HFF-Myc (cell line): ENCODE data around the gene DUS4L.
"Not testable (repeated sequence)": the region's sequence is repeated elsewhere in the genome, so short reads cannot be mapped to it uniquely, and the experiment has no call there.

ENCODE experiments used
- DNase-seq: peaks from one replicate; pipeline ENCODE4 v3.0.0-alpha.2; 2011; ENCODE audit warnings: low read depth; ENCODE audit errors: extremely low read depth
- H3K4me3 ChIP-seq: replicated peaks from 2 replicates; pipeline ENCODE4 v1.5.1; 2011; ENCODE audit warnings: low read depth, mild to moderate bottlenecking, control low read depth, low read length
- CTCF ChIP-seq: IDR thresholded peaks from 2 replicates; pipeline ENCODE4 v1.5.1; 2012; ENCODE audit warnings: mild to moderate bottlenecking, low read depth, low read length, control low read depth; ENCODE audit errors: missing control alignments

Gene DUS4L, protein sequence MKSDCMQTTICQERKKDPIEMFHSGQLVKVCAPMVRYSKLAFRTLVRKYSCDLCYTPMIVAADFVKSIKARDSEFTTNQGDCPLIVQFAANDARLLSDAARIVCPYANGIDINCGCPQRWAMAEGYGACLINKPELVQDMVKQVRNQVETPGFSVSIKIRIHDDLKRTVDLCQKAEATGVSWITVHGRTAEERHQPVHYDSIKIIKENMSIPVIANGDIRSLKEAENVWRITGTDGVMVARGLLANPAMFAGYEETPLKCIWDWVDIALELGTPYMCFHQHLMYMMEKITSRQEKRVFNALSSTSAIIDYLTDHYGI

DNA sequence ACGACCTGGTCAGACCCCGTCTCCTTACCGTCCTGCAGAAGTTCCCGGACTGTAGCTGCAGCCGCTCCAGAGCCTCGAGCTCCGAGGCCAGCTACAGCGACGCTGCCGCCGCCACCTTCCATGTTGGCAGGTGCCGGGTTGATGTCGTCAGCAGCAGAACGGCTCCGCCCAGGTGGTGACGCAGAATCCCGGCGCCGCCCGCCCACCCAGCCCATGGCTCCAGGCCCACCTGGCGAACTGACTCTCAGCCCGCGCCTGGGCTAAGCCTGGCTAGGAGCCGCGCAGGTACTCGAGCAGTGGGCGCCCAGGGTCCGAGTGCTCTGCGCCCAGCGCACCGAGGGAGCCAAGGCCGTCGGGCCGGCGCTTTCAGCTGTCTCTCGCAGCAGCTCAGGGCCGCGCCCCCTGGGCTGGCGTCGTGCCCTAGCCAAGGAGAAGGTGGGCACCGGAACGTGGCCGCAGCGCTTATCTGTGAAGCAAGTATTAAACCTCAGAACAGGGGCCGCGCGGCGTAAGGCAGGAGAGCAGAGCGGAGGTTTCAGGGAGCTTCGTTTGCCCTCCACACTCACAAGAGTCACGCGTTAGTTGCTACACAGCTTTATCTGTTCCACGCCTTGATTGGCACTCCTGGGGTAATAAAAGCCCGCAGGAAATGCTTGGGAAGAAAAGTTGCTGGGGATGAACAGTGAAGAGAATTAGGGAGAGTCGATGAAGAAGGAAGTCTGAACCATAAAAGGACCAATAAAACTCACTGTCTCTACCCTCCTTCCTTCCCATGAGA is at the start of gene DUS4L, which contains the start of gene COG5:
DUS4L (plus strand) TSS at position 197 of the 778 bp plus-strand sequence. CDS start 3,100 bp downstream, outside the sequence.
COG5 (minus strand) TSS at position 146 of the 778 bp plus-strand sequence; CDS start at position 122, 24 bp downstream.
- peak within 1 kb of the TSS; percentile 75 for H3K4me3 ChIP-seq
- no peak for TF ChIP-seq CTCF
- no peak for DNase-seq

- no peak for DNase-seq
- H3K4me3 ChIP-seq: no peak overlapping the region
- no peak for TF ChIP-seq CTCF
Measured at GRCh38 chr7:107526672-107527071, 37.1 kb upstream of the DUS4L start.

DNA sequence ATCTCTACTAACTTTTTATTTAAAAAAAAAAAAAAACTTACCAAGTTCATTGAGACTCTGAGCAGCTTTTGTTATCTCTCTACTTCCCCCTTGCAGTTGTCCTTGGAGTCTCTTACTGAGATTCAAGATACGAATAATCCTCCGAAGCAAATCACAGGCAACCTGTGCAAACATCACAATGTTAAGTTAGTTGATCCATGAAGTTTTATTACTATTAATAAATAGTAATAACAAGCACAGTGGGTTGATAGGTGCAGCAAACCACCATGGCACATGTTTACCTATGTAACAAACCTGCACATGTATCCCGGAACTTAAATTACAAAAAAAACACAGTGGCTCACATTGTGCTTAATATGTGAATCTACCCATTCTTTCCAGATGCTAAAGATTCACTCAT is 36.6 kb upstream of the DUS4L start:
- no peak overlapping the region for H3K4me3 ChIP-seq
- TF ChIP-seq CTCF: no peak
- no peak for DNase-seq

DNA sequence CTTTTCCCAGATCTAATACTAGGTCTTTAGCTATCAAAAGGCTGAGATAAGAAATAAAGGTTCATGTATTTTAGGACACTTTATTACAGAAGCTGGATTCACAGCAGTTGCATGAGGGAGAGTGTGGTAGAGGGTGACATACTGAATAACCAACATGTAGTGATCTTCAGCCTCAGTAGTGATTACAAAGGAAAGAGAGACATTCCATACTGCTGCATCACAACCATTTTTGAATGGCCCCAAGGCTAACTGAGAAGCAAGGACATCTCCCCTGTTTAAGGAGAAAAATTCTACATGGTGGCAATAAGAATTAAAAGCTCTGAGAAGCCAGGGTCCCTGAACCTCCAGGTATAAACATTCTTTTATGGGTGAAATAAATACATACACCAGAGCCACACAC is 35.3 kb upstream of the DUS4L start:
- no peak for TF ChIP-seq CTCF
- no peak overlapping the region for H3K4me3 ChIP-seq
- DNase-seq: no peak

DNA sequence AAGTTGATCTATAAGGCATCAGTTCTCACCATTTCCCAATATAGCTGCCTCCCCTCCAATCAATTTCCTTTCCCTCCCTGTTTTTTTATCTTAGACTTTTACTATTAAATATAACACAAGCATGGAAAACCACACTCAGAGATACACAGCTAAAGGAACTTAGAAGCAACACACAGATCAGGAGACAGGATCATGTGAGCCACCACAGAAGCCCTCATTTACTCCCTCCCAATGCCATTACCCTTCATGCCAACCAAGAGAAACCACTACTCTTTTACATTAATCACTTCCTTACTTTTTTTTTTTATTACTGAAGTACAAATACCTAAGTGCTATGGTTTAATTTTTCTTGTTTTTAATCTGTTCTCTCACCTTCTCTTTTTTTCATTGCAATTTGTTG is 33.0 kb upstream of the DUS4L start:
- H3K4me3 ChIP-seq: no peak overlapping the region
- no peak for TF ChIP-seq CTCF
- DNase-seq: no peak

GRCh38 chr7:107534139-107534538 is 29.6 kb upstream of the DUS4L start:
- H3K4me3 ChIP-seq: no peak overlapping the region
- no peak for TF ChIP-seq CTCF
- no peak for DNase-seq

DNA sequence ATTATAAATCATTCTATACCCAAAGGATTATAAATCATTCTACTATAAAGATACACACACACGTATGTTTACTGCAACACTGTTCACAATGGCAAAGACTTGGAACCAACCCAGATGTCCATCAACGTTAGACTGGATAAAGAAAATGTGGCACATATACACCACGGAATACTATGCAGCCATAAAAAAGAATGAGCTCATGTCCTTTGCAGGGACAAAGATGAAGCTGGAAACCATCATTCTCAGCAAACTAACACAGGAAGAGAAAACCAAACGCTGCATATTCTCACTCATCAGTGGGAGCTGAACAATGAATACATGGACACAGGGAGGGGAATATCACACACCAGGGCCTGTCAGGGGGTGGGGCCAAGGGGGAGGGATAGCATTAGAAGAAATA is 26.5 kb upstream of the DUS4L start:
- not testable (repeated sequence) for DNase-seq, H3K4me3 ChIP-seq
